Stomach (tissue), 9 donors: ENCODE data around the gene G6PC3. TPM values are rescaled to one million over a fixed set of nuclear protein-coding genes. Genes with fewer than 3 reads are reported as not detected.
A peak's percentile ranks its signal among the peaks of the same experiment; 100 is the strongest.

Experiments used
- DNase-seq, 2 donors: peaks; one replicate each; pipeline versions ENCODE4 v3.0.0 to v3.0.0-alpha.2; 2013 to 2019
- H3K27ac ChIP-seq, 5 donors: fragments of 200-600 bp in 4 of 5; sonication (generic) in 4 of 5; one replicate each; pipeline ENCODE4 v1.5.1; 2013 to 2019; ENCODE audit warnings: mild to moderate bottlenecking in 1 of 5, moderate library complexity in 1 of 5
- H3K27me3 ChIP-seq, 3 donors: fragments of 200-600 bp; sonication (generic); one replicate each; pipeline ENCODE4 v1.5.1; 2017 to 2019; ENCODE audit warnings: mixed run types in 1 of 3
- H3K36me3 ChIP-seq, 4 donors: fragments of 200-600 bp; sonication (generic); 1 replicate in 3 of 4; 2 replicates in 1 of 4; pipeline ENCODE4 v1.5.1; 2016 to 2019
- H3K4me1 ChIP-seq, 4 donors: fragments of 200-600 bp; sonication (generic); one replicate each; pipeline ENCODE4 v1.5.1; 2016 to 2019
- H3K4me3 ChIP-seq, 4 donors: fragments of 200-600 bp; sonication (generic) in 3 of 4; one replicate each; pipeline ENCODE4 v1.5.1; 2016 to 2019; ENCODE audit warnings: mild to moderate bottlenecking in 1 of 4
- H3K9me3 ChIP-seq, 4 donors: fragments of 200-600 bp; sonication (generic); one replicate each; pipeline ENCODE4 v1.5.1; 2016 to 2019
- CTCF ChIP-seq, 7 experiments: fragments of 450-650 bp in 4 of 7; fragments of 200-600 bp in 3 of 7; sonication (generic) in 3 of 7; IDR thresholded peaks; one replicate each; pipeline ENCODE4 v1.5.1; 2016 to 2019; ENCODE audit warnings: antibody characterized with exemption in 7 of 7, control low read depth in 2 of 7, mild to moderate bottlenecking in 1 of 7
- EP300 ChIP-seq: sonication (generic); formaldehyde crosslinking; IDR thresholded peaks from one replicate; pipeline ENCODE4 v1.6.1; 2017; ENCODE audit warnings: antibody characterized with exemption
- POLR2A ChIP-seq, 4 donors: fragments of 450-650 bp; IDR thresholded peaks; one replicate each; pipeline ENCODE4 v1.6.1; 2016; ENCODE audit warnings: antibody characterized with exemption in 4 of 4, control low read depth in 2 of 4, mild to moderate bottlenecking in 1 of 4, moderate library complexity in 1 of 4
- POLR2AphosphoS5 ChIP-seq, 3 donors: sonication (generic); formaldehyde crosslinking; IDR thresholded peaks; one replicate each; pipeline ENCODE4 v1.6.1; 2016; ENCODE audit warnings: antibody characterized with exemption in 3 of 3
- WGBS, 5 donors: extraction: QIAGEN DNeasy Blood & Tissue Kit in 3 of 5; methylation state at CpG; one replicate each; pipeline versions ENCODE4 v1.1.5 to v1.1.7; 2013 to 2018; 5-methylcytosine and 5-hydroxymethylcytosine counted together
- intact Hi-C: fragments of 100-400 bp; cut with DNase I; formaldehyde crosslinking; loops from one replicate; pipeline ENCODE4 v1.15.1; 2023; ENCODE audit warnings: low total_unique reads
- polyA plus RNA-seq, 3 donors: library from polyadenylated mRNA; stranded (reverse); fragments of 200-250 nt; gene quantifications; one replicate each; pipeline ENCODE4 v1.2.3, GENCODE V29; 2013
- total RNA-seq, 5 donors: library from RNA; depleted of rRNA; stranded (reverse); fragments of >200 nt; gene quantifications; one replicate each; pipeline versions ENCODE4 v1.1.0 to v1.2.3, GENCODE V29; 2014 to 2016
- donor health status: healthy with polysubstance abuse.
- donor health status: Bipolar disorder and iron deficiency.
- donor health status: healthy.

G6PC3 gene
- total and polyA plus RNA-seq, 8 donors: 10.5 to 132 (median 39.4) TPM

GRCh38 chr17:44106801-44107200 is 36.3 kb downstream of the G6PC3 start:
- Histone ChIP-seq H3K4me3 (no peak overlapping the region), H3K36me3 (peaks cover 0 to 23% (median 17%) of the 10 kb centered on the region in 4 donors), H3K27me3 (no peaks in the 10 kb centered on the region), H3K9me3 (no peaks in the 10 kb centered on the region), H3K27ac (peak overlapping the region in 2 of 5 donors; percentile 83 to 93), H3K4me1 (peaks cover 40 to 91% (median 67%) of the 10 kb centered on the region in 4 donors)
- DNase-seq: no peak
- intact Hi-C loops: loop anchor here (10.0 kb wide), 1 partner anchor 62 kb away; no protein-coding TSS in a partner anchor
- no peak for TF ChIP-seq EP300
- no peak for TF ChIP-seq POLR2AphosphoS5 (IDR thresholded peaks at IDR 0.05)
- no peak for TF ChIP-seq CTCF (IDR thresholded peaks at IDR 0.05)
- no peak for TF ChIP-seq POLR2A (IDR thresholded peaks at IDR 0.05)
- WGBS, 5 donors: 90 to 96% (median 94%) methylated on average over 4 of the region's 4 CpGs

GRCh38 chr17:44108440-44109311 is 38.1 kb downstream of the G6PC3 start:
- intact Hi-C loops: loop anchor here (10.0 kb wide), 1 partner anchor 64 kb away; no protein-coding TSS in a partner anchor
- Histone ChIP-seq H3K27ac (peak overlapping the region; percentile 62 to 93 (median 83)), H3K4me3 (peak overlapping the region in 1 of 4 donors; percentile 4), H3K9me3 (no peaks in the 10 kb centered on the region), H3K36me3 (peaks cover 0 to 18% (median 13%) of the 10 kb centered on the region in 4 donors), H3K4me1 (peaks cover 45 to 98% (median 78%) of the 10 kb centered on the region in 4 donors), H3K27me3 (no peaks in the 10 kb centered on the region)
- TF ChIP-seq CTCF (IDR thresholded peaks at IDR 0.05): no peak
- TF ChIP-seq POLR2AphosphoS5 (IDR thresholded peaks at IDR 0.05): peak; percentile 27 to 72 (median 63)
- DNase-seq: peak; percentile 65 to 90
- WGBS, 5 donors: 41 to 50% (median 44%) methylated on average over 14 to 16 of the region's 16 CpGs

- TF ChIP-seq POLR2AphosphoS5 (IDR thresholded peaks at IDR 0.05) (no peak), POLR2A (IDR thresholded peaks at IDR 0.05) (no peak), CTCF (IDR thresholded peaks at IDR 0.05) (no peak), EP300 (no peak)
- 33 to 66% (median 50%) methylated on average over 3 to 4 of the region's 4 CpGs for WGBS, 5 donors
- H3K27me3 ChIP-seq: no peaks in the 10 kb centered on the region
- H3K4me1 ChIP-seq: peaks cover 45 to 98% (median 78%) of the 10 kb centered on the region in 4 donors
- intact Hi-C loops: loop anchor here (10.0 kb wide), 1 partner anchor 64 kb away; no protein-coding TSS in a partner anchor
- no peak for DNase-seq
- H3K36me3 ChIP-seq: peaks cover 2 to 18% (median 16%) of the 10 kb centered on the region in 4 donors
- peak overlapping the region in 2 of 4 donors; percentile 0 to 4 for H3K4me3 ChIP-seq
- peak overlapping the region; percentile 62 to 93 (median 83) for H3K27ac ChIP-seq
- H3K9me3 ChIP-seq: no peaks in the 10 kb centered on the region
These were observed 38.7 kb downstream of the G6PC3 start for GRCh38 chr17:44109312-44109630.

- TF ChIP-seq CTCF (IDR thresholded peaks at IDR 0.05) (no peak), POLR2AphosphoS5 (IDR thresholded peaks at IDR 0.05) (no peak), EP300 (no peak), POLR2A (IDR thresholded peaks at IDR 0.05) (no peak)
- WGBS, 5 donors: 70 to 86% (median 77%) methylated on average over 10 of the region's 10 CpGs
- no peaks in the 10 kb centered on the region for H3K27me3 ChIP-seq
- intact Hi-C loops: loop anchor here (5.0 kb wide), 1 partner anchor 38 kb away; the partner anchor contains the start of gene G6PC3
- peak overlapping the region; percentile 7 to 93 (median 83) for H3K27ac ChIP-seq
- H3K36me3 ChIP-seq: peaks cover 3 to 20% (median 17%) of the 10 kb centered on the region in 4 donors
- H3K4me3 ChIP-seq: peak overlapping the region; percentile 32 to 40 (median 39)
- H3K9me3 ChIP-seq: no peaks in the 10 kb centered on the region
- peaks cover 46 to 99% (median 79%) of the 10 kb centered on the region in 4 donors for H3K4me1 ChIP-seq
- no peak for DNase-seq
These were observed 39.6 kb downstream of the G6PC3 start for GRCh38 chr17:44110011-44110686.
